WTC11 (cell line): Measurements from ENCODE around the gene DTX2.
"Not testable (repeated sequence)": the region's sequence is repeated elsewhere in the genome, so short reads cannot be mapped to it uniquely, and the experiment has no call there.

Experiments
- ESRRA ChIP-seq: sonication (generic); formaldehyde crosslinking; IDR thresholded peaks from 2 replicates; pipeline ENCODE4 v1.8.1; 2022; ENCODE audit warnings: mild to moderate bottlenecking, missing genetic modification reagents, borderline replicate concordance
- MAX ChIP-seq: sonication (generic); formaldehyde crosslinking; IDR thresholded peaks from 2 replicates; pipeline ENCODE4 v1.8.0; 2022; ENCODE audit warnings: mild to moderate bottlenecking, missing genetic modification reagents
- NFYB ChIP-seq: sonication (generic); formaldehyde crosslinking; conservative IDR thresholded peaks from 2 replicates; pipeline ENCODE4 v1.8.0; 2022; ENCODE audit warnings: low read depth, missing genetic modification reagents
- TF ChIP-seq, protein P1 (sequence below): fragments of 200-600 bp; IDR thresholded peaks from 2 replicates; pipeline ENCODE4 v1.8.0; 2022; ENCODE audit warnings: antibody characterized with exemption
- TF ChIP-seq, protein P2 (sequence below): sonication (generic); formaldehyde crosslinking; IDR thresholded peaks from 2 replicates; pipeline ENCODE4 v1.8.1; 2023; ENCODE audit warnings: mild to moderate bottlenecking, missing genetic modification reagents

GRCh38 chr7:76506643-76507042 lies 45.1 kb downstream of the DTX2 start:
- TF ChIP-seq, protein P1, sequence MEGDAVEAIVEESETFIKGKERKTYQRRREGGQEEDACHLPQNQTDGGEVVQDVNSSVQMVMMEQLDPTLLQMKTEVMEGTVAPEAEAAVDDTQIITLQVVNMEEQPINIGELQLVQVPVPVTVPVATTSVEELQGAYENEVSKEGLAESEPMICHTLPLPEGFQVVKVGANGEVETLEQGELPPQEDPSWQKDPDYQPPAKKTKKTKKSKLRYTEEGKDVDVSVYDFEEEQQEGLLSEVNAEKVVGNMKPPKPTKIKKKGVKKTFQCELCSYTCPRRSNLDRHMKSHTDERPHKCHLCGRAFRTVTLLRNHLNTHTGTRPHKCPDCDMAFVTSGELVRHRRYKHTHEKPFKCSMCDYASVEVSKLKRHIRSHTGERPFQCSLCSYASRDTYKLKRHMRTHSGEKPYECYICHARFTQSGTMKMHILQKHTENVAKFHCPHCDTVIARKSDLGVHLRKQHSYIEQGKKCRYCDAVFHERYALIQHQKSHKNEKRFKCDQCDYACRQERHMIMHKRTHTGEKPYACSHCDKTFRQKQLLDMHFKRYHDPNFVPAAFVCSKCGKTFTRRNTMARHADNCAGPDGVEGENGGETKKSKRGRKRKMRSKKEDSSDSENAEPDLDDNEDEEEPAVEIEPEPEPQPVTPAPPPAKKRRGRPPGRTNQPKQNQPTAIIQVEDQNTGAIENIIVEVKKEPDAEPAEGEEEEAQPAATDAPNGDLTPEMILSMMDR, result not testable (repeated sequence)
- TF ChIP-seq NFYB; MAX (CRISPR knock-in tag); ESRRA (CRISPR knock-in tag): not testable (repeated sequence)
- TF ChIP-seq, protein P2, sequence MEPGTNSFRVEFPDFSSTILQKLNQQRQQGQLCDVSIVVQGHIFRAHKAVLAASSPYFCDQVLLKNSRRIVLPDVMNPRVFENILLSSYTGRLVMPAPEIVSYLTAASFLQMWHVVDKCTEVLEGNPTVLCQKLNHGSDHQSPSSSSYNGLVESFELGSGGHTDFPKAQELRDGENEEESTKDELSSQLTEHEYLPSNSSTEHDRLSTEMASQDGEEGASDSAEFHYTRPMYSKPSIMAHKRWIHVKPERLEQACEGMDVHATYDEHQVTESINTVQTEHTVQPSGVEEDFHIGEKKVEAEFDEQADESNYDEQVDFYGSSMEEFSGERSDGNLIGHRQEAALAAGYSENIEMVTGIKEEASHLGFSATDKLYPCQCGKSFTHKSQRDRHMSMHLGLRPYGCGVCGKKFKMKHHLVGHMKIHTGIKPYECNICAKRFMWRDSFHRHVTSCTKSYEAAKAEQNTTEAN (CRISPR knock-in tag), result not testable (repeated sequence)
